ENCODE data around the gene PYGO2. TPM values are rescaled to one million over a fixed set of nuclear protein-coding genes. Genes with fewer than 3 reads are reported as not detected.

Gene PYGO2, protein sequence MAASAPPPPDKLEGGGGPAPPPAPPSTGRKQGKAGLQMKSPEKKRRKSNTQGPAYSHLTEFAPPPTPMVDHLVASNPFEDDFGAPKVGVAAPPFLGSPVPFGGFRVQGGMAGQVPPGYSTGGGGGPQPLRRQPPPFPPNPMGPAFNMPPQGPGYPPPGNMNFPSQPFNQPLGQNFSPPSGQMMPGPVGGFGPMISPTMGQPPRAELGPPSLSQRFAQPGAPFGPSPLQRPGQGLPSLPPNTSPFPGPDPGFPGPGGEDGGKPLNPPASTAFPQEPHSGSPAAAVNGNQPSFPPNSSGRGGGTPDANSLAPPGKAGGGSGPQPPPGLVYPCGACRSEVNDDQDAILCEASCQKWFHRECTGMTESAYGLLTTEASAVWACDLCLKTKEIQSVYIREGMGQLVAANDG
- total RNA-seq (10 to 100 TPM; 34.2 to 35.3 TPM), polyA plus RNA-seq (42.6 TPM)

DNA sequence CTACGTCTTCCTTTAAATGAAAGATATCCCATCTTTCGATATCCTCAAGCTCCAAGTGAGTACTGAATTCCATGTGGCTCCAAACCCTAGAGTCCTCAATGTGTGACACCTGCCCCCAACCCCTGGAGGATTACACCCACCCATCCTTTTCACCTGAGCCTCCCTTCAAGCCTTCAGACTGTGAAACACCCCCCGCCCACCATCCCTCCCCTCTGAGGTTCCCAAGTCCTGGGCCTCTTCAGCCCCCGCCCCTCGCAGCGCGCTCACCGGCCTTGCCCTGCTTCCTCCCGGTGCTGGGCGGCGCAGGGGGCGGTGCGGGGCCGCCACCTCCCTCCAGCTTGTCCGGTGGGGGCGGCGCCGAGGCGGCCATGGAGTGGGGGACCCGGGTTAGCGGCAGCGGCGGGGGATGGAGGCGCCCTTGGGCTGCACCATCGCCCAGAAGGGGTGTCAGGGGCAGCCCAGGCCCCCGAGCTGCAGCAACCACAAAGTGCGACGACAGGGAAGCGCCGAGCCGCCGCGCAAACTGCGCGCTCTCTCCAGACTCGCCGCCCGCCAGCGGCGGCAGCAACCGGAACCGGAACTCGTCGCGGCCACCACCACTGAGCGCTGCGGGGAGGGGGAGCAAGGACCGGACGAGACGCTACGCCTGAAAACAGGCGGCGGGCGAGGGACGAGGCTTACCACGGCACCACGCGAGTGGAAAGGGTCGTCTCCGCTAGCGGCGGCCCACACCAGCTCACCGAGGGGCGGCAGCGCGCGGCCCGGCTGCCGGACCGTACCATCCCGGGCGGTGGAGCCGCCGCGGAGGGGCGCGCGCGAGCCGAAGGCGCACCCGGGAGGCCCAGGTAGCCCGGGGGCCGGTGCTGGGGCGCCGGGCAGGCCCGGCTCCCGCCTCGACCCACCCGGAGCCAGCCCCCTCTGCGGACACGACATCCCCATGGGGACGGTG is at the start of gene PYGO2:
PYGO2 (minus strand) TSS at position 576 of the 949 bp plus-strand sequence; CDS start at position 370, 206 bp downstream.
- Histone ChIP-seq H3K4me3 (ENCODE audit: low read length) (peak within 1 kb of the TSS; percentile 64), H3K9me3 (ENCODE audit: low read length) (no peaks in the 10 kb centered on the region), H3K27me3 (ENCODE audit: insufficient read depth, low read length, poor library complexity, severe bottlenecking) (no peaks in the 10 kb centered on the region), H3K4me1 (ENCODE audit: insufficient read depth, low read length) (peaks cover 30% of the 10 kb centered on the region), H3K36me3 (ENCODE audit: insufficient read depth, low read length) (peaks cover 20% of the 10 kb centered on the region), H3K27ac (ENCODE audit: low read depth, low read length) (peak within 1 kb of the TSS; percentile 92)
- peaks cover 0 to 71% (median 7%) of the 10 kb centered on the region in 3 donors for H3K36me3 Mint-ChIP-seq
- H3K4me3 Mint-ChIP-seq, result peak within 1 kb of the TSS; percentile 92 to 98 (median 96)
- H3K9me3 Mint-ChIP-seq, result no peaks in the 10 kb centered on the region
- peak; percentile 74 to 86 (median 82) for DNase-seq
- H3K4me1 Mint-ChIP-seq, result peaks cover 31 to 59% (median 49%) of the 10 kb centered on the region in 3 donors
- peaks cover 0 to 1% of the 10 kb centered on the region in 2 donors for H3K27me3 Mint-ChIP-seq
- H3K27ac Mint-ChIP-seq, result peak within 1 kb of the TSS; percentile 94 to 99 (median 98)
- ChIA-PET CTCF (interaction anchor here (0.9 to 3.7 kb wide), 20 partner anchors 9 to 124 kb away, joined by 3 to 42 read pairs (median 4); partner anchors contain the start of genes CKS1B, PMVK and SHC1), POLR2A (interaction anchor here (0.8 to 1.7 kb wide), 8 partner anchors 13 to 124 kb away, joined by 3 to 11 read pairs (median 4); partner anchors contain the start of genes CKS1B, FLAD1 and PMVK)

DNA sequence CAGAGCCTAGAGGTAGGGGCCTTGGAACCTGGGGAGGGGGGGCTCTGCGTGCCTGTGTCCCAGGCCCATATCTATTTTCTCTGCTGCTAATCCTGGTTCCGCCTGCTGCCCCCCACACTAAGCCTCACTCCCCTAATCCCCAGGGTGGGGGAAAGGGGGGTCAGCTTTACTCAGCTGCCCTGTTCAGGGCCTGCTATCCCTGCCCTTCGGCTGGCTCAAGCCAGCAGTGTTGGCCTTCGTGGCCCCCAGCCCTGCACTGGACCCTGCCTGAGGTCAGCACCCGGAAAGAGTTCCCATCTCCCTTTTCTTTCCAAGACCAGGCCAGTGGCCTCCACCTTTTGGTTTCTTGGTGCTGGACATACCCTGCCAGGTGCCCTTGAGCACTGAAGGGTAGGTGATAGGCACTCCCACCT is 49.4 kb upstream of the PYGO2 start:
- ChIA-PET CTCF (interaction anchor here (0.7 to 16.7 kb wide), 5 partner anchors 12 to 162 kb away, joined by 3 to 207 read pairs (median 5); partner anchors contain the start of genes FLAD1, KRTCAP2, LENEP and PYGO2), POLR2A (interaction anchor here (0.6 kb wide), 1 partner anchor 34 kb away, joined by 5 read pairs; no protein-coding TSS in a partner anchor)
- Mint-ChIP-seq H3K27me3 (no peaks in the 10 kb centered on the region), H3K4me1 (peaks cover 58 to 90% (median 67%) of the 10 kb centered on the region in 3 donors), H3K27ac (peak overlapping the region in 6 of 8 donors; percentile 6 to 71 (median 34)), H3K36me3 (peaks cover 0 to 11% (median 0%) of the 10 kb centered on the region in 3 donors), H3K4me3 (peak overlapping the region in 3 of 7 donors; percentile 11 to 59 (median 37)), H3K9me3 (no peaks in the 10 kb centered on the region)
- no peak for DNase-seq
- Histone ChIP-seq H3K4me1 (ENCODE audit: insufficient read depth, low read length) (peaks cover 90% of the 10 kb centered on the region), H3K9me3 (ENCODE audit: low read length) (no peaks in the 10 kb centered on the region), H3K27ac (ENCODE audit: low read depth, low read length) (no peak overlapping the region), H3K27me3 (ENCODE audit: insufficient read depth, low read length, poor library complexity, severe bottlenecking) (no peaks in the 10 kb centered on the region), H3K4me3 (ENCODE audit: low read length) (peak overlapping the region; percentile 79), H3K36me3 (ENCODE audit: insufficient read depth, low read length) (peaks cover 12% of the 10 kb centered on the region)

DNA sequence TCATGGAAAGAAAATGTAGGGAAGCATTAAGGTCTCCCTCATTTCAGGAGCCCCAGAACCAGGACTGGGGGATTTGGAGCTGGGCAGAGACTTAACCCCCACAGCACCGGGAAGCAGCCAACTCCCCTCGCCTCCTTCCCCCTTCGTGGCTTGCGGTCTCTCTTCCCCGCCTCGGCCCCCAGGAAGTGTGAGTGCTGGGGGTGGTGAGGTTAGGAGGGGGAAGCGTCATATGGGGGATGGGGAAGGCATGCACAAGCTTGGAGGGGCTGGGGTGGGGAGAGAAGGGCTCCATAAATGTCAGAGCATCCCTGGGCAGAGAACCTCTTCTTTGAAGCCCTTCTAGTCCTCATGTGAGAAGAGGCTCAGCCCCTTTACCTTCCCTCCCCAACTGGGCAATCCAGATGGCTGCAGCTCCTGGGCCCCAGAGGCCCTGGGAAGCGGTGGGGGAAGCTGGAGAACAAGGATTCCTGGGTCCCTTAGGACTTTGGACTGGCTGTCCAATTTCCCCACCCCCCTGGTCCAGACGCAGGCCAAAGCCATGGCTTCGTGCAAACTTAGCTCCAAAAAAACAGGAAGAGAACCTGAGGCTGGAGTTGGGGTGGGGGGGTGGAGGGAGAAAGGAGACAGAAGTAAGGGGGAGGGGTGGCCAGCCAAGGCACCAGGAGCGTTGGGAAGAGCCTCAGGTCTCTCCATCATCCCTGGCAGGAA is 48.8 kb upstream of the PYGO2 start:
- Histone ChIP-seq H3K4me1 (ENCODE audit: insufficient read depth, low read length) (peaks cover 90% of the 10 kb centered on the region), H3K9me3 (ENCODE audit: low read length) (no peaks in the 10 kb centered on the region), H3K27me3 (ENCODE audit: insufficient read depth, low read length, poor library complexity, severe bottlenecking) (no peaks in the 10 kb centered on the region), H3K27ac (ENCODE audit: low read depth, low read length) (no peak overlapping the region), H3K36me3 (ENCODE audit: insufficient read depth, low read length) (peaks cover 12% of the 10 kb centered on the region), H3K4me3 (ENCODE audit: low read length) (peak overlapping the region; percentile 79)
- H3K4me1 Mint-ChIP-seq, result peaks cover 61 to 90% (median 67%) of the 10 kb centered on the region in 3 donors
- POLR2A ChIA-PET, result interaction anchor here (0.6 kb wide), 2 partner anchors 19 to 34 kb away, joined by 5 to 8 read pairs; no protein-coding TSS in a partner anchor
- no peaks in the 10 kb centered on the region for H3K27me3 Mint-ChIP-seq
- H3K36me3 Mint-ChIP-seq, result peaks cover 0 to 5% (median 0%) of the 10 kb centered on the region in 3 donors
- H3K9me3 Mint-ChIP-seq, result no peaks in the 10 kb centered on the region
- CTCF ChIA-PET, result interaction anchor here (1.0 to 16.7 kb wide), 5 partner anchors 12 to 103 kb away, joined by 3 to 207 read pairs (median 5); partner anchors contain the start of genes FLAD1, LENEP, PYGO2 and ZBTB7B
- peak overlapping the region in 6 of 7 donors; percentile 64 to 85 (median 69) for H3K4me3 Mint-ChIP-seq
- peak in 1 of 5 donors; percentile 29 for DNase-seq
- peak overlapping the region; percentile 13 to 98 (median 76) for H3K27ac Mint-ChIP-seq

DNA sequence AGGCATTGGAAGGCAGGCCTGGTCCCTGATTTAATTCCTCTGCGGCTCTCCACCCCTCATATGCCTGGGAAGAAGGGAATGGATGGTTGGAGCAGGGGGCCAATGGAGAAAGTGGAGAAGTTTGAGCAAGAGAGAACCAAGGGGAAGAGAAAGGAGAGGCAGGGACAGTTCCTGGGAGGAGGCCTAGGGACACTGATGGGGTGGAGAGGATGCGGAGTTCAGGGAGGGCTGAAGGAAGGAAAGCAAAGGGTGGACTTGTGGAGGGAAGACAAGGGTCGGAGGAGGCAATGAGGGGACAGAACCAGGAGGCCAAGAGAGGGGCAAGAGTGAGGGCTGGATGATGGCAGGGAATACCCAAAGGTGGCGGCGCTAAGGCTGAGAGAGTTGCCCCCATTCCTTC is 48.2 kb upstream of the PYGO2 start:
- no peak for DNase-seq
- CTCF ChIA-PET, result interaction anchor here (1.0 to 16.7 kb wide), 4 partner anchors 7 to 103 kb away, joined by 4 to 207 read pairs (median 22); partner anchors contain the start of genes FLAD1, LENEP and ZBTB7B
- Histone ChIP-seq H3K4me3 (ENCODE audit: low read length) (peak overlapping the region; percentile 79), H3K27me3 (ENCODE audit: insufficient read depth, low read length, poor library complexity, severe bottlenecking) (no peaks in the 10 kb centered on the region), H3K27ac (ENCODE audit: low read depth, low read length) (no peak overlapping the region), H3K9me3 (ENCODE audit: low read length) (no peaks in the 10 kb centered on the region), H3K4me1 (ENCODE audit: insufficient read depth, low read length) (peaks cover 90% of the 10 kb centered on the region), H3K36me3 (ENCODE audit: insufficient read depth, low read length) (peaks cover 8% of the 10 kb centered on the region)
- Mint-ChIP-seq H3K27ac (peak overlapping the region; percentile 13 to 98 (median 76)), H3K27me3 (no peaks in the 10 kb centered on the region), H3K9me3 (no peaks in the 10 kb centered on the region), H3K4me3 (peak overlapping the region in 6 of 7 donors; percentile 64 to 85 (median 69)), H3K4me1 (peaks cover 65 to 95% (median 74%) of the 10 kb centered on the region in 3 donors), H3K36me3 (peaks cover 0 to 5% (median 0%) of the 10 kb centered on the region in 3 donors)
- POLR2A ChIA-PET, result no interaction called here

DNA sequence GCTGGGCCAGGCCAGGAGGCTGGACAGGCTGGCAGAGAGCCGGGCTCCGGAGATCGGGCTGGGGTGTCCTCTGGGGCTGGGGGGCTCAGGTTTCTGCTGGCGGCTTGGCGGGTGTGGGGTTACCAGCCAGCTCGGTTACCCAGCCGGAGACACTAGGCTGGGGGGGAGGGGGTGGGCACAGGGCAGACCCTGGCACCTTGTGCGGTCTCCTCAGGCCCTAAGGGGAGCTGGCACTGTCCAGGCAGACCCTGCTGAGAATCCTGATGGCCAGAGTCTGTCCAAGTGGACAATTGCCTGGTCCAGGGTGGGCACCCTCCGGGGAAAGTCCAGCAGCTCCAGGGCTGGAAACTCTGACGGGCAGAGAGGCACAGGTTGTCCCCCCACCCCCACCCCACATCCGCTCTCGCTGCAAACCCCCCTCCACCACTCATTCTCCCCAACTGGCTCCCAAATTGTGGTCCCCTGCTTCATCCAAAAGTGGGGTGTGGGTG is 47.7 kb upstream of the PYGO2 start:
- peaks cover 66 to 96% (median 76%) of the 10 kb centered on the region in 3 donors for H3K4me1 Mint-ChIP-seq
- peak overlapping the region in 6 of 7 donors; percentile 64 to 71 (median 67) for H3K4me3 Mint-ChIP-seq
- no peaks in the 10 kb centered on the region for H3K27me3 ChIP-seq (ENCODE audit: insufficient read depth, low read length, poor library complexity, severe bottlenecking)
- no peak overlapping the region for H3K27ac ChIP-seq (ENCODE audit: low read depth, low read length)
- no peak for DNase-seq
- peaks cover 3% of the 10 kb centered on the region for H3K36me3 ChIP-seq (ENCODE audit: insufficient read depth, low read length)
- peaks cover 0 to 2% (median 0%) of the 10 kb centered on the region in 3 donors for H3K36me3 Mint-ChIP-seq
- no peaks in the 10 kb centered on the region for H3K27me3 Mint-ChIP-seq
- H3K4me3 ChIP-seq (ENCODE audit: low read length), result peak overlapping the region; percentile 79
- H3K27ac Mint-ChIP-seq, result peak overlapping the region; percentile 13 to 95 (median 78)
- no peaks in the 10 kb centered on the region for H3K9me3 Mint-ChIP-seq
- peaks cover 90% of the 10 kb centered on the region for H3K4me1 ChIP-seq (ENCODE audit: insufficient read depth, low read length)
- no peaks in the 10 kb centered on the region for H3K9me3 ChIP-seq (ENCODE audit: low read length)
- POLR2A ChIA-PET, result no interaction called here
- CTCF ChIA-PET, result interaction anchor here (2.7 to 16.7 kb wide), 3 partner anchors 7 to 27 kb away, joined by 8 to 207 read pairs (median 36); partner anchors contain the start of genes FLAD1, LENEP and ZBTB7B

DNA sequence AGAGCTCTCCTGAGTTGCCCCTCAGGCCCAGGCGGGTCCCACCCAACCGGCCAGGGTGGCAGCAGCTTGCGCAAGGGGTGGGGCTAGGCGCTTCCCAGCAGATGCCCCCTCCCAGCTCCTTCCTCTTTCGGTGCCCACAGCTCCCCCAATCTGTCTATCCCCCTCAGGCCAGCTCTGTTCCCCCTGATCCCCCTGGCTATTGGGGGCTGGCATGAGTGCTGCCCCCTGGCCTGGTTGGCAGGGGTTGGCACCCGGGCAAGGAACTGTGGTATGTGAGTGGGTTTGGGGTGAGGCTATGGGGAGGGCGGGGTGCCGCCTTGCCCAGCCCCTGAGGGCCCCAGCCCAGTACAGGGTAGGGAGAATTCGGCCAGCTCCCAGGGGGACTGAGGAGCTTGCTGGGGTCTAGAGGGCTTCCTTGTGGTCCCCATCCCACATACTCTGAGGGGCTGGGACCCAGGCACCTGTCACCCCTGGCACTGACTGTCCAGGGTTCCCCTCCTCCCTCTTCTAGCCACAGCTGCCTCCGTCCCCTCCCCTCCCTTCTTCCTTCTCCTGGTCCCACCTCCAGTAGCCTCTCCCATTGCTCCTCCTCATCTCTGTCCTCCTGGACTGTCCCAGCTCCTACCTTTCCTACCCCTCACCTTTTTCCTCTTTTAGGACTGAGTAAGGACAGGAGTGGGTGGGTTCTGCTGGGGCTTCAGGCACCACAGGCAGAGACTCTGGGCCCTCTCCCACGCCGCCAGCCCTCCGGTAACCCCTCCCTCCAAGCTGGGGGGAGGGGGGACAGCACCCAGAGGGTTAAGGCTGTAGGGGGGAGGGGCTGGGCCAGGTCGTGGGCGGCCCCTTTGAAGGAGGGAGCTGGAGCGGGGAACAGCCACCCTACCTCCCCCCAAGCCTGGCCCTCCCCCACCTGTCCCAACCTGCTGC is 46.7 kb upstream of the PYGO2 start:
- Mint-ChIP-seq H3K27me3 (no peaks in the 10 kb centered on the region), H3K4me3 (peak overlapping the region in 1 of 7 donors; percentile 67), H3K9me3 (no peaks in the 10 kb centered on the region), H3K36me3 (peaks cover 0 to 3% (median 0%) of the 10 kb centered on the region in 3 donors), H3K27ac (peak overlapping the region in 5 of 8 donors; percentile 68 to 95 (median 78)), H3K4me1 (peaks cover 66 to 95% (median 73%) of the 10 kb centered on the region in 3 donors)
- CTCF ChIA-PET, result interaction anchor here (0.7 to 16.7 kb wide), 6 partner anchors 8 to 165 kb away, joined by 3 to 207 read pairs (median 4); partner anchors contain the start of genes KRTCAP2, LENEP and ZBTB7B
- H3K4me1 ChIP-seq (ENCODE audit: insufficient read depth, low read length), result peaks cover 85% of the 10 kb centered on the region
- no peak overlapping the region for H3K27ac ChIP-seq (ENCODE audit: low read depth, low read length)
- no peaks in the 10 kb centered on the region for H3K9me3 ChIP-seq (ENCODE audit: low read length)
- H3K36me3 ChIP-seq (ENCODE audit: insufficient read depth, low read length), result no peaks in the 10 kb centered on the region
- peak overlapping the region; percentile 79 for H3K4me3 ChIP-seq (ENCODE audit: low read length)
- POLR2A ChIA-PET, result no interaction called here
- DNase-seq, result no peak
- no peaks in the 10 kb centered on the region for H3K27me3 ChIP-seq (ENCODE audit: insufficient read depth, low read length, poor library complexity, severe bottlenecking)

All from CD8-positive, alpha-beta memory T cell (primary cell).